ENCODE results near the gene CLGN. TPM values are rescaled to one million over a fixed set of nuclear protein-coding genes. Genes with fewer than 3 reads are reported as not detected.

The CLGN gene
- total RNA-seq, 1 experiment from 2014 or later: 3.5 TPM

DNA sequence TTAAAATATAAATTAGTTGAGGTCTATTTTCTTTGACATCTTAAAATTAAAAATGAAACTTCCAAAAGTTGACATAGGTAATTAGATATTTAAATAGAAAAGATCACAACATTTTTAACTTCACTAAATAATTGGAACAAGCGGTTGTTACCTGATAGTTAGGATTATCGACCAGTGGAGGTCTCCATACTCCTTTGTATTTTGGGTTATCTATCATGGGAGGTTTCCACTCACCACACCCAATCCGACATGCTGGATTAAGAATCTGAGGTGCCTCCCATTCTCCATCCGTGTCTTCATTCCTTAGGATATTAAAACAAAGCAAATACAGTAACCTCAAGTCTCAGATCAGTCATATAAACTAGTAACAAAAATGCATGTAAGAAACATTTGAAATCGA, 31.8 kb downstream of the CLGN start:
- in situ Hi-C loops (cut with HindIII; ENCODE audit: low sequenced_read_pairs): no loop called here
- DNase-seq (ENCODE audit: low spot score): no peak

DNA sequence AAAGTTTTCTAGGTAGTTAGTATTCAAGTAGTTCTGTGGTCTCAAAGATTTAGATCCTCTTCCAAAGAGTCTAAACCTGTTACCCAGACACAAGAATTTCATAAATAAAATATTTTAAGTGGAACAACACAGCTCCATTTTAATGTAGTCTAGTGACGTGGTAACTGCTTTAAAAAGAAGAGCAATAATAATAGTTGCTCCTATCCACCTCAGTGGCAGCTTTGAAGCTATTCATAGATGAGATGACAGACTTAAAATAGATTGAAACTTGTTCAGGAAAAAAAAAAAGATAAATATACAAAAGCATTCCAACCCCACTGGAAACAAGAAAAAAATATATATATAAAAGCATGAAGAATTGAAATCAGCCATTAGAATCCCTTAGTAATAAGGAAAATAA, 39.4 kb downstream of the CLGN start:
- no peak for DNase-seq (ENCODE audit: low spot score)
- in situ Hi-C loops (cut with HindIII; ENCODE audit: low sequenced_read_pairs): no loop called here

DNA sequence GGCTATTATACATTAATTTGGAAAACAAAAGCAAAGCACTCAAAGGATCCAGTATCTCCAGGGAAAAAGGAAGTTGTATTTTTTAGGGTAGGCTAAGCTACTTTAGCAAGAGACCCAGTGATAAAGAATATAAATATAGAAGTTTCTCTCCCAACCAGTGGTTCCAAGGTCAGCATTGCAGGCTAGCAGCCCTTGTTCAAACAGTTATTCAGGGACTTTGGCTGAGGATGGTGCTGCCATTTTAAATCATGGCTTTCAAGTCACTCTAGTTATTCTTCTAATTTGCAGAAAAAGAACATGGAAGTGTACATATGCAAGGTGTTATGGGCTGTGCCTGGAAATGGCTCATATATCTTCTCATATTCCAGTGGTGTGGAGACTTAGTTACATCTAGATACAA, 44.7 kb downstream of the CLGN start:
- in situ Hi-C loops (cut with HindIII; ENCODE audit: low sequenced_read_pairs): no loop called here
- no peak for DNase-seq (ENCODE audit: low spot score)

DNA sequence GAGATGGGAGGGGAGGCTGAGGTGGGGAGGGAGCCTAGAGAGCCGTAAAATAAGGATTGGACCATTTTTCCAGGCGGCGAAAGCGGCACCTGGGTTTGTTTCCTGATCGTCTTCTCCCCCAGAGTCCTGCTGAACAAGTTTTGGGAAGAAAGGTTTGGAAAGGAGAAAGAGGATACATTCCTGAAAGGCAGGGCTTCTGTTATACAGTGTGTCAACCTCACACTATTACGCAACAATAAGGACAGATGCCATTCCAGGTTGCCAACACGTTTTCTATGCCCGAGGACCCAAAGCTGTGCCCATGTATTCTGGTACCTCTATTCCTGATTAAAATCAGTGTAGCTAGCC, 53.3 kb downstream of the CLGN start:
- in situ Hi-C loops (cut with HindIII; ENCODE audit: low sequenced_read_pairs): no loop called here
- no peak for DNase-seq (ENCODE audit: low spot score)

DNA sequence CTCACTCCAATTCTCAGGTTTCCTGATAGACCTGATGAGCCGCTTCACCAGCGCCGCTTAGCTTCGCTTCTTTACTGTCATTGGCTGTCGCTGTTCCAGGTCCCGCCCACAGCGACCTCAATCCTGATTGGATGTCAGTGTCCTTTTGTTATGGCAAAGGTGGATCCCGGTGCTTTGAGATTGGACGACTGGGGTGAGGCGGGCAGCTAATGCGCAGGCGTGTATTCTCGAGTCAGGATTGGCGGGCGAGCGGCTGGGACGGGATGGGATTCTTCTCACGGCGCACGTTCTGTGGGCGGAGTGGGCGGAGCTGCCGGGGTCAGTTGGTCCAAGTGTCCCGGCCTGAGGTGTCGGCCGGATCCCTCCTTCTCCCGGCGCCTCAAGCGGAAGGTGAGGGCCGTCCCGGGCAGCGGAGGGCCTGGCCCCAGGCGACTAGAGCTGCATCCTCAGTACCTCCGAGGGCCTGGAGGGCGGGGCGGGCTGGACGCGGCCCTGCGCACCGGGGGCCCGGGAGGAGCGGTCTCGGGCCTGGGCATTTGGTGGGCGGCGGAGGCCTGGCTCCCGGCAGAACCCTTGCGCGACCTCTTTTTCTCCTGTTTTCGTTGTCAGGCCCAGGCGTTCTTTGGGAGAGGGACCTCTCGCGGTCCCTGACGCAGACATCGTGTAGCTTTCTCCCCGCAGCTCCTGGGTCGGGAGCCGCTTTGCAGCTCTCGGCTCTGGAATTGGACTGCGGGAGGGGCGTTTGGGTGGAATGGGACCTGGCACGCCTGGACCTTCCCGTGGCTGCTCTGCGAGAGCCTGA, 53.9 kb downstream of the CLGN start, which contains the start of gene SCOC:
Gene SCOC (plus strand): TSS at position 319 of the 802 bp plus-strand sequence. CDS start 5,525 bp downstream, outside the sequence.
- in situ Hi-C loops (cut with HindIII; ENCODE audit: low sequenced_read_pairs): no loop called here
- peak; percentile 100 for DNase-seq (ENCODE audit: low spot score)

DNA sequence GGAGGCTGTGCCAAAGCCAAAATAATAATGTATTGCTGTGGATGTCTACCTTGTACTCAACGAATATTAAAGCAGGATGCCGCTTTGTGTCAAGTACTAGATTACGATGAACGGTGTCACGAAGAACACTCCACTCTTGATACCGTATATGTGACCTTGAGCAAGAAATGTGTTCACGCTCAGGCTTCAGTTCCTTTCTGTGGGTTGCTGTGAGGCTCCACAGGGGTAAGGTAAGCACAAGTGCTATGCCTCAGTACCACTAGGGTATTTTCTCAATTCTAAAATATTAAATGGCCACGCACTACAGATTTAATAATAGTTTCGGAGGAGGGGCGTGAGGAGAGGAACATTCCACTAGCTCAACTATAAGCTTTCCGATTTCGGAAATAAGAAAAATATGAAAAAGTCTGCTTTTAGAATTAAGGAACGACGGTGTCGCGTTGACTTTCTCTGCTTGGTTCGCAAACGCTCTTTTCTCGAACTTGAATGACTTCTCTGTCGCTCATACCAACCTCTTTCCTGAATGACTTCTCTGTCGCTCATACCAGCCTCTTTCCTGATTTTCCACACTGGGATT, 54.6 kb downstream of the CLGN start:
- DNase-seq (ENCODE audit: low spot score): peak; percentile 65
- in situ Hi-C loops (cut with HindIII; ENCODE audit: low sequenced_read_pairs): no loop called here

DNA sequence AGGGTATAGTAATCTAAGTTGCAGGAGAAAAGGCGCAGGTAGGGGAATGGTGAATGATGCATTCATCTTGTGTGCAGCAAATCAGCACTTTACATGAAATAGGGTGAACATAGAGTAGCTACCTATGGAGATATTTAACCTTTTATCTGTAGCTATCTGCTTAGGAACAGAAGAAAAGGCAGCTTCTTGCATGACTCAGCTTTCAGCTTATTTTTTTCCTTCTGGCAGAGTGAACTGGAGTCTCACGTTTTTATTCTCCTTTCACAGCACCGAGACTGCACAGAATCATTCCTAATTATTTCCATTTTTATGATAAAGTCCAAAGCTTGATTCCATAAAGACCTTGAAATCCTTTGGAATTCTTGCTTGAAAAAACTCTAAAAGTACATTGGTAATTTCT, 58.8 kb downstream of the CLGN start:
- in situ Hi-C loops (cut with HindIII; ENCODE audit: low sequenced_read_pairs): no loop called here
- DNase-seq (ENCODE audit: low spot score): no peak

DNA sequence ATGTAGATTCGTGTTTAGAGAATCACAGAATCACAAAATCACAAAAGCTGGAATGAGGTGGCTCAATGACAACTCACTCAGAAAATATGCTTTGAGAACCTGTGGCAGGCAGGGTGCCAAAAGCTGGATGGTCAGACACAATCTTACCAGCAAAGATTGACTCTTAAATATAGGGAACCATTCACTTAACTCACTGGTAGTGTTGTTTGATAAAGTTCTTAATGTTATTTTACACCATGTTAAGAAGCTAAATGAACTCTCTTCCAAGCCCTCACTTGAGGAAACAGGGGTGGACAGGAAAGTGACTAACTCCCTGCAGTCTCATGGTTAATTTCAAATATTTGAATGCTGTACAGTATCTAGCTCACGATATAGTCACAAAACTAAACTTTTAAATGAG, 59.7 kb downstream of the CLGN start:
- in situ Hi-C loops (cut with HindIII; ENCODE audit: low sequenced_read_pairs): no loop called here
- DNase-seq (ENCODE audit: low spot score): no peak

DNA sequence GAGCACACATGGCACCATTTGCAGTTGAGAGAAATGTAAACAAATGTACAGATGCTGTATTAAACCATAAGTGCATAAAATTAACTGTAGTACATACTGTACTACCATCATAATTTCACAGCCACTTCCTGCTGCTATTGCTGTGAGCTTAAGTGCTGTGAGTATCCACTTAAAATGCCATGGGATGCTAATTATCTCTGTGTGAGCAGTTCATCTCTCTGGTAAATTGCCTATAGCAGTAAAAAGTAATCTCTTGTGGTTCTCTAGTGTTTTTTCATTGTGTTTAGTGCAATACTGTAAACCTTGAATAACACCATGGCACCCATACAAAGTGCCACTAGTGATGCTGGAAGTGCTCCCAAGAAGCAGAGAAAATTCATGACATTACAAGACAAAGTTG, 63.9 kb downstream of the CLGN start:
- in situ Hi-C loops (cut with HindIII; ENCODE audit: low sequenced_read_pairs): no loop called here
- DNase-seq (ENCODE audit: low spot score): no peak

DNA sequence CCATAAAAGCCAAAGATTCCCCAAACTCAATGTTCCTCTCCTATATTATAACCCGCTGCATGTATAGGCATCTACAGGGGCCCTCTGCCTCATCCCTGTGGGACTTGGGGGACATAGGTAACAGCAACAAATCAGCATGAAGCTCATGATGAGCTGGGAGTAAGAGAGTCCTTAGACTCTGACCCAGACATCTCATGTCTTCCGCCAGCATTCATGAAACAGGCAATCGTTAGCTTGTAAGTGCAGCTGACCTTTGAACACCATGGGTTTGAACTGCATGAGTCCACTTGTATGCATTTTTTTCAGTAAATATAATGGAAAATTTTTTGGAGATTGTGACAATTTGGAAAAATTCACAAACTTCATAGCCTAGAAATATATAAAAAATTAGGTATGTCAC, 64.4 kb downstream of the CLGN start:
- DNase-seq (ENCODE audit: low spot score): no peak
- in situ Hi-C loops (cut with HindIII; ENCODE audit: low sequenced_read_pairs): no loop called here

DNA sequence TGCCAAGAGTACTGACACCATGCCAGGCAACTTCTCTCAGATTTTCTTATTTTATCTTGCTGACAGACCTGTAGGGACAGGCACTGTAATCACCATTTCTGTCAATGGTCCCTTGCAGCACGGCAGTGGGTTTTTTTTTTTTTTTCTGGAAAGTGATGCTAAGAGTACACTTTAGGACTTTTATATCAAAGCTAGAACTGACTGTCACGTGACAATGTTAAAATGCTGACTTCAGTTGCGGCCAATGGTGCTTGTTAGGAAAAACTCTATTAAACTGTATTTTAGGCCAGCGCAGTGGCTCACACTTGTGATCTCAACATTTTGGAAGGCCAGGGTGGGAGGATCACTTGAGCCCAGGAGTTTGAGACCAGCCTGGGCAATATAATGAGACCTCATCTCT, 66.3 kb downstream of the CLGN start:
- in situ Hi-C loops (cut with HindIII; ENCODE audit: low sequenced_read_pairs): no loop called here
- no peak for DNase-seq (ENCODE audit: low spot score)

DNA sequence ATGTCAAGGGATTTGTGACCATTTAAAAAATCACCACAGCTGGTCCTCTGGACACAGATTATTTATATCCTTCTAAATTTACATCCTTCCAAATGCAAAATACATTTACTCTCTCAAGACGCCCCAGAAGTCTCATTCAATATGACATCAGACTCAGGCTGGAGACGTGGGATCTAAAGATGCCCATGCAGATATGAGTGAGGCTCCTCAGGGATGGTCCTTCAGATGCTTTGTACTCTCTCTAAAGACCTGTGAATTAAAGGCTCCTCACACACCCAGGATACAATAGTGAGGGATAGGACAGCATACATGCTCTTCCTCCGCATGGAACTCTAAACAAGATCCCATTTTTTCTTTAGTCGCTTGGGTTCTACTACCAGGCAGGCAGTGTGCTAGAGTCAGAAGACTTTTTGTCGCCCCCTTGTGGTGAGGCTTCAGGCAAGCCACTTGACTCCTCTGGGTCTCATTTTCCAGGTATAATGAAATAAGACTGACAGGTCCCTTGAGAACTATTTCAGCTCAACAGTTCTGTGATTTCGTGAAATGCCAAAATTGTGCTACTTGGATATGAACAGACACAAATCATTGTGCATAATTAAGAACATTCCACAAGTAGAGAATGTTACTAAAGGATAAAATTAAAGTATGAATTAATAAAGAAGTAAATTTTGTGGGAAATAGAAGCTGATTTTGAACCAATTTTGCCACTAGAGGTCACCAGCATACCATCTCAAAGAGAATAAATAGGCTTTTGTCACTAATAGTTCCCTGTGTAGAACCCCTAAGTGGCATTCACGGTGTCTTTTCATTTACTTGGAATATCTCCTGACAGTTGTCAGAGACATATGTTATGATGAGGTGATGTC, 67.7 kb downstream of the CLGN start:
- in situ Hi-C loops (cut with HindIII; ENCODE audit: low sequenced_read_pairs): no loop called here
- DNase-seq (ENCODE audit: low spot score): peak; percentile 82

DNA sequence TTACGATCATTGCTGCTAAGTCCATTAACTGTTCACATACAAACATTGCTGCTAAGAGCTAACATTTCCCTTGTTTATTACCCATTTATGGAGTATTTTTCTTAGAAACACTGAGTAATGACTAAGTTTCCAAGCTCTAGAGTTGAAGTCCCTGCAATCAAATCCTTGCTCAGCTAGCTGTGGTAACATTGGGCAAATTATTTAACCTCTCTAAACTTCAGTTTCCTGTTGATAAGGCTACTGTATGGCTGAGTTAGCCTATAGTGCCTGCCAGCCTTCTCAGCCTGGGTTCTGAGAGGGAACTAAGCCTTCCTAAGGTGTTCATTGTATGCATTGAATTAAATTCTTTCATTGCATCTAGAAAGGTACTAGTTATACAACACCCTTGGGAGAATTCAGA, 69.2 kb downstream of the CLGN start:
- in situ Hi-C loops (cut with HindIII; ENCODE audit: low sequenced_read_pairs): no loop called here

DNA sequence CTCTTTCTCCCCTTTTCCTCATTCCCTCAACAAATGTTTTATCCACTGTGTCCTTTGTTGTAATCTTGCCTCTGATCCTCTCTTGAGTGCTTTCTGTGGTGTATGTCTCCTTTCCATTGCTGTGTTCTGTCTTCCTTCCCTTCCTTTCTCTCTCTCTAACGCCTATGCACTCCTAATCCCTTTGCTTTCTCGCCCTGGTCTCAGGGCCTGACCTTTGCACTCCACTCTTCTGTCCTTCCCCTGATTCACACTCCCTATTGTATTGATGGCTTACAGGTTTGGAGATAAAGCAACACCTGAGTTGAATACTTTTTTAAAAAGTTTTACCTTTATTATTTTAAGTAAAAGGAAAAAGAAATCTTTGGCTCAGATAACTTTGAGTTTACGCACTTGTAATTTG, 69.6 kb downstream of the CLGN start:
- no peak for DNase-seq (ENCODE audit: low spot score)
- in situ Hi-C loops (cut with HindIII; ENCODE audit: low sequenced_read_pairs): no loop called here

More for the DNA sequence above, 69.2 kb downstream of the CLGN start:
- no peak for DNase-seq (ENCODE audit: low spot score)

DNA sequence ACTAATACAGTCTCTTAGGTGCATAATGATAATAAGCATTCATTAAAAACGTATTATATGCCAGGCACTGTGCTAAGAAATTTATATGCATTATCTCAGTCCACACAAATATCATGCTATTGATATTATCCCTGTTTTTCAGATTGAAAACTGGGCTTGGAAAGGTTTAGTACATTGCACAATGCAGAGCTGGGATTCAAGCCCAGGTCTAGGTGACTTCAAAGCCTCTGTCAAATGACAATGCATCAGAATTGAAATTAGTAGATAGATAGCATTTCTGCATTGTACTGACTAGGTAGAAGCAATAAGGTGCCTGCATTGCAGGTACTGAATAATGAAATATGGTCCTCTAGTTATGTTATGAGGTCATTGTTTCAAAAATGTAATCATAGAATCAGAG, 72.2 kb downstream of the CLGN start:
- in situ Hi-C loops (cut with HindIII; ENCODE audit: low sequenced_read_pairs): no loop called here
- no peak for DNase-seq (ENCODE audit: low spot score)

DNA sequence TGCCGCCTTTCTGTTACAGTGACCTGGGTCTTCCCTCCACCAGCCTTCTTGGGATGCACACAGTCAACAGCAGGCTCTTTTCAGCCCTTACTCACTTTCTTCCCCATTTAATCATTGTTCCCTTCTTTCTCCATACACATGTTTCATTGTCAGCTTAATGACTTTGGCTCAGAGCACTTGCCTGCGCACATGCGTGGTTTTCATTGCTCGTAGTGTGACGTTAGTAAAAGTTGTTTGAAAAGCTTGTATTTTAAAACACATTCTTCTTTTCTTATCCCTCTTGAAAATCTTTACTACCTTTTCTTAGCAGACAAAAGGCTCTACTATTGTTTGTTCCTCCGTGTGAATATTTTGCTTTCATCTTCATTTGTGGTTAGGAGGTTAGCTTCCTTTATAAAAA, 73.7 kb downstream of the CLGN start:
- in situ Hi-C loops (cut with HindIII; ENCODE audit: low sequenced_read_pairs): no loop called here

DNA sequence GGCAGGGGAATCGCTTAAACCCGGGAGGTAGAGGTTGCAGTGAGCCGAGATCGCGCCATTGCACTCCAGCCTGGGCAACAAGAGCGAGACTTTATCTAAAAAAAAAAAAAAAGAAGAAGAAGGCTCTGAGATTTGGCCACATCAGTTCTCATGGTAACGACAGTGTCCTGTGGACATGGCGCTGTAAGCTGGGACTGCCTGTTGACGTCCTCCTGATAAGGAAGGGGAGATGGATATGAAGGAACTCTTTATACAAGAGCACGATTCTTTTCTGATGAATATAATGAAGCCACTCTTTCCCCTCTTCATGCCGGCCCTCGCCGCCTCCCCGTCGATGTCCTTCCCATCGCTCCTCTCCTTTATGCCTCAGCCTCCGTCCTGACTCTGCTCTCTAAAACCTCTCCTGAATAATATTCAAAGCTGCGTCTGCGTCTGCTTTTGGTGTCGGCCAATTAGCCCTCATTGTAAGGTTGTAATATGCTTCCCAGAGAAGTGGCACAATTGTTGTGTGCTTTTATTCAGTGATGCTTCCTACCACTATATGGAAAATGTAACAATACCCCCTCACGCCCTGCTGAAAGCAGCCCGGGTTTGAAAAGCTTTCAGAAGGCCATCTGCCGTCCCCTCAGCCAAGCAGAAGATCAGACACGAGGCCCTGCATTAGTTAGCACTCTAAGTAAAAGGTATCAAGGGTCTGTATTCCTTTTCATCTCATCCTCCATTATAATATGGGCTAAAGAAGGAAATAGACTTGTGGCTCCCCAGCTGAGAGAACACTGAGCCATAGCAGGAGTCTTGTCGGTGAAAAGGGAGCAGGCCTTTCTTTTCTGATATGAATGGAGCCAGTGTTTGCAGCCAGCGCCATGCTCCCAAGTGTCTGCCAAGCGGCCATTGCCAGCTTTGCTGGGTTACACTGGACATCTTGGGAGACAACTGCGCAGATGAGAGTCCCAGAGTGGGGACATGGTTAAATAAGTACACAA, 76.1 kb downstream of the CLGN start:
- in situ Hi-C loops (cut with HindIII; ENCODE audit: low sequenced_read_pairs): no loop called here
- no peak for DNase-seq (ENCODE audit: low spot score)

More for the DNA sequence above, 73.7 kb downstream of the CLGN start:
- no peak for DNase-seq (ENCODE audit: low spot score)

DNA sequence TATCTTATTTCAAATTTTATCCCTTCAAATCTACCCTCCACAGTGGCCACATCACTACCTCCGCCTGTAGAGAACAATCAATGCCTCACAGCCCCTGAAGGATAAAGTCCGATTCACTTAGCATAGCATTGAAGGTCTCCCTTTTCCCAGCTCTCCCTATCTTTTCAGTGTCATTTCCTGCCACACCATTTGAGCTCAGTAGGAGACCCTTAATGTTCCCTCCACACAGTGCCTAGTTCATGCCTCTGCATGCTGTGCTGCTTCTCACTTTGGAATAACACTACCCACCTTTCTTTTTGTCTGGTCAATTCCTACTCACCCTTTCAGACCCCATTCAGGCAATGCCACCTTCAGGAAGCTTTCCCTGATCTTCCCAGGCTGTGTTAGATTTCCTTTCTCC, 77.6 kb downstream of the CLGN start:
- DNase-seq (ENCODE audit: low spot score): no peak
- in situ Hi-C loops (cut with HindIII; ENCODE audit: low sequenced_read_pairs): no loop called here

DNA sequence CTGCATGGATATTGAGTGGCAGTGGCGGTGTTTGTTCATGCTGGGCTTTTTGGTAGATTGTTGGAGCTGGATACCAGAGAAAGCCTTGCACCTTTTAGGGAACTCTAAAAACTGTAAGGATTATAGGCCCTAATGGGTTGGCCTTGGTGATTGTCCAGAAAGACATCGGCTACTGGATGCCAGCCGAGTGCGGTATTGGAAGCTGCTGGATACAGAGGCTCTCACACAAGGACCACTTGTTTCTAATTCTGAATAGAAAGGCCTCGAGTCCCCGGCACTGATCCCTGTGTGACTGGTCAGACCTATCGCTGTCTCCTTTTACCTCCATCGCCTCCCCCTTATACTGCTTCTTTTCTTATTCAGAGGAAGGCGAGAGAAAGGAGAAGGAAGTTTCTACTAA, 81.3 kb downstream of the CLGN start:
- in situ Hi-C loops (cut with HindIII; ENCODE audit: low sequenced_read_pairs): no loop called here
- no peak for DNase-seq (ENCODE audit: low spot score)
